ENCODE results near the gene RFT1. TPM values are rescaled to one million over a fixed set of nuclear protein-coding genes. Genes with fewer than 3 reads are reported as not detected.

RFT1 gene
- total RNA-seq, 4 donors from 2014 or later = 6.8 to 10.3 (median 9.0) TPM

GRCh38 chr3:53078656-53079055, 51.6 kb downstream of the RFT1 start:
- Histone ChIP-seq H3K4me3 (no peak overlapping the region), H3K27me3 (no peaks in the 10 kb centered on the region), H3K36me3 (peaks cover 0 to 20% (median 6%) of the 10 kb centered on the region in 4 donors), H3K9me3 (no peaks in the 10 kb centered on the region), H3K4me1 (peaks cover 0 to 7% (median 6%) of the 10 kb centered on the region in 4 donors), H3K27ac (replicated peaks in 1 of 4) (no peak overlapping the region)
- DNase-seq (ENCODE audit: extremely low spot score) = no peak
- intact Hi-C loops (cut with DNase I) = loop anchor here (10.0 kb wide), 1 partner anchor 304 kb away; the partner anchor contains the start of genes ITIH1 and NEK4
- TF ChIP-seq EP300 (IDR thresholded peaks at IDR 0.05) (no peak), POLR2A (IDR thresholded peaks at IDR 0.05; ENCODE audit: low read depth) (no peak), POLR2AphosphoS5 (IDR thresholded peaks at IDR 0.05) (no peak), CTCF (IDR thresholded peaks at IDR 0.05) (no peak)
- 94% methylated on average over 3 of the region's 3 CpGs for WGBS

GRCh38 chr3:53077476-53078220, 52.6 kb downstream of the RFT1 start:
- TF ChIP-seq CTCF (IDR thresholded peaks at IDR 0.05) (no peak), POLR2AphosphoS5 (IDR thresholded peaks at IDR 0.05) (no peak), EP300 (IDR thresholded peaks at IDR 0.05) (no peak), POLR2A (IDR thresholded peaks at IDR 0.05; ENCODE audit: low read depth) (no peak)
- H3K36me3 ChIP-seq = peaks cover 0 to 20% (median 6%) of the 10 kb centered on the region in 4 donors
- no peak for DNase-seq (ENCODE audit: extremely low spot score)
- no peak overlapping the region for H3K27ac ChIP-seq (replicated peaks in 1 of 4)
- intact Hi-C loops (cut with DNase I) = loop anchor here (10.0 kb wide), 1 partner anchor 303 kb away; the partner anchor contains the start of genes ITIH1 and NEK4
- 93% methylated on average over 7 of the region's 10 CpGs for WGBS
- H3K4me3 ChIP-seq = no peak overlapping the region
- no peaks in the 10 kb centered on the region for H3K9me3 ChIP-seq
- no peaks in the 10 kb centered on the region for H3K27me3 ChIP-seq
- peaks cover 10 to 12% (median 11%) of the 10 kb centered on the region in 4 donors for H3K4me1 ChIP-seq

GRCh38 chr3:53075743-53076140, 54.5 kb downstream of the RFT1 start:
- WGBS = 74% methylated on average over 3 of the region's 3 CpGs

More at GRCh38 chr3:53075743-53076140, 54.5 kb downstream of the RFT1 start:
- H3K27me3 ChIP-seq = no peaks in the 10 kb centered on the region
- H3K27ac ChIP-seq (replicated peaks in 1 of 4) = no peak overlapping the region
- no peak overlapping the region for H3K4me3 ChIP-seq
- TF ChIP-seq POLR2A (IDR thresholded peaks at IDR 0.05; ENCODE audit: low read depth) = no peak
- TF ChIP-seq EP300 (IDR thresholded peaks at IDR 0.05) = no peak
- TF ChIP-seq CTCF (IDR thresholded peaks at IDR 0.05) = no peak
- TF ChIP-seq POLR2AphosphoS5 (IDR thresholded peaks at IDR 0.05) = no peak
- DNase-seq (ENCODE audit: extremely low spot score) = no peak
- H3K4me1 ChIP-seq = peaks cover 17 to 25% (median 19%) of the 10 kb centered on the region in 4 donors
- H3K9me3 ChIP-seq = no peaks in the 10 kb centered on the region
- intact Hi-C loops (cut with DNase I) = loop anchor here (10.0 kb wide), 1 partner anchor 301 kb away; the partner anchor contains the start of genes ITIH1 and NEK4
- peaks cover 0 to 20% (median 6%) of the 10 kb centered on the region in 4 donors for H3K36me3 ChIP-seq

Data from esophagus muscularis mucosa (tissue), 4 donors.